Peyer's patch (tissue), 4 donors: ENCODE results near the gene FLRT2.

ENCODE experiments used
- POLR2A ChIP-seq, 2 donors: fragments of 450-650 bp; IDR thresholded peaks; one replicate each; pipeline ENCODE4 v1.5.1; 2017; ENCODE audit warnings: antibody characterized with exemption in 2 of 2, mild to moderate bottlenecking in 2 of 2, moderate library complexity in 2 of 2
- TF ChIP-seq, protein P1 (sequence below), 6 experiments: fragments of 450-650 bp in 4 of 6; fragments of 200-600 bp in 2 of 6; sonication (generic) in 1 of 6; IDR thresholded peaks; one replicate each; pipeline ENCODE4 v1.5.1; 2017 to 2019; ENCODE audit warnings: antibody characterized with exemption in 6 of 6, mild to moderate bottlenecking in 3 of 6, moderate library complexity in 1 of 6

DNA sequence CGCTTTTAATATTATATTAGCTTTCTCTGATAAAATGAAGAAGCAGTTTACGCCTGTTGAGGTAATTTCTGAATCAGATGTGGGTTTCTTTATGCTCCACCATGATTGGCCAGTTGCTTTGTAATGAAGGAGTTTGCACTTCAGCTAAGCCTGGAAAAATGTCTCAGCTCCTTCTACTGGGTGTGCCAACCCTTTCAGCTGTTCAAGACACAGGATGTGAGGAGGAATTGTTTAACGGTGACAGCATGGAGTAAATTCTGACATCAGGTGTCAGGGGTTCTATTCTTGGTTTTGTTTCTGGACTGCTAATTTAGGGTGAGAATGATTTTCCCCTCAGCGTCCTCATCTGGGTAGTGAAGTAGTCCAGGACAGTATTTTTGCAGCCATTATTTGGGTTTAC, 43.5 kb downstream of the FLRT2 start:
- TF ChIP-seq, protein P1, sequence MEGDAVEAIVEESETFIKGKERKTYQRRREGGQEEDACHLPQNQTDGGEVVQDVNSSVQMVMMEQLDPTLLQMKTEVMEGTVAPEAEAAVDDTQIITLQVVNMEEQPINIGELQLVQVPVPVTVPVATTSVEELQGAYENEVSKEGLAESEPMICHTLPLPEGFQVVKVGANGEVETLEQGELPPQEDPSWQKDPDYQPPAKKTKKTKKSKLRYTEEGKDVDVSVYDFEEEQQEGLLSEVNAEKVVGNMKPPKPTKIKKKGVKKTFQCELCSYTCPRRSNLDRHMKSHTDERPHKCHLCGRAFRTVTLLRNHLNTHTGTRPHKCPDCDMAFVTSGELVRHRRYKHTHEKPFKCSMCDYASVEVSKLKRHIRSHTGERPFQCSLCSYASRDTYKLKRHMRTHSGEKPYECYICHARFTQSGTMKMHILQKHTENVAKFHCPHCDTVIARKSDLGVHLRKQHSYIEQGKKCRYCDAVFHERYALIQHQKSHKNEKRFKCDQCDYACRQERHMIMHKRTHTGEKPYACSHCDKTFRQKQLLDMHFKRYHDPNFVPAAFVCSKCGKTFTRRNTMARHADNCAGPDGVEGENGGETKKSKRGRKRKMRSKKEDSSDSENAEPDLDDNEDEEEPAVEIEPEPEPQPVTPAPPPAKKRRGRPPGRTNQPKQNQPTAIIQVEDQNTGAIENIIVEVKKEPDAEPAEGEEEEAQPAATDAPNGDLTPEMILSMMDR (IDR thresholded peaks at IDR 0.05), result no peak
- TF ChIP-seq POLR2A (IDR thresholded peaks at IDR 0.05), result no peak
